GM21723 (cell line): Measurements from ENCODE around the gene SPHK1.

Experiments used
- ATAC-seq: cut with Tn5 transposase; IDR thresholded peaks from one replicate; pipeline ENCODE4 v1.9.1; 2021; ENCODE audit warnings: mild to moderate bottlenecking, moderate library complexity; ENCODE audit not compliant: unreplicated experiment

The SPHK1 gene

DNA sequence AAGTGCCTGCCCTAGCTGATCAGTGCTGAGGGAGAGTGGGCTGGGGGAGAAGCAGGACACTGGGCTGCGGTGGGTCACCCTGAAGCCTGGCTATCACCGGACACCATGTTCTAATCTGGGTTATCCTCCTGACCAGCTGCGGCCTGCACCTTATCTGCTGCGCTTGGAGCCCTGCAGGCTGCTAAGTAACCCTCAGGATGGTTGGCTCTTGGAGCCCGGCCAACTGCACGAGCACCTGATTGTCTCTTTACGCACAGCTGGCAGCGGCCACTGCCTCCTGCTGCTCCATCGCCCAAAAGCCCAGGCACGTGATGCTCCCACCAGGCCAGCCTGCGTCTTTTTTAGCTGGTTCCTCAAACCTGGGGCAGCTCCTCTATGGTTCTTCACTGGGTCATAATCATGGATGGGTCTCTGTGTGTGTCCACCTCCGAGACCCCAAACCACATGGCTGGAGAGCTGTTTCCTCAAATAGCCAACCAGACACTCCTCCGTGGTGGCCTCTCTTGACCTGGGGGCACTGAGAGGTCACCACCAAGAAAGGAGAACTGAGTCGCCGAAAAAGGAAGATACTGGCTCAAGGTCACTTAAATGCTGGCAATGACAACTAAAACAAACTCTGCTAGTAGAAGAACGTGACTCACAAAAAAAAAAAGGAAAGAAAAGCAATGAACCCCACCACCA is 21.7 kb downstream of the SPHK1 start:
- no peak for ATAC-seq

DNA sequence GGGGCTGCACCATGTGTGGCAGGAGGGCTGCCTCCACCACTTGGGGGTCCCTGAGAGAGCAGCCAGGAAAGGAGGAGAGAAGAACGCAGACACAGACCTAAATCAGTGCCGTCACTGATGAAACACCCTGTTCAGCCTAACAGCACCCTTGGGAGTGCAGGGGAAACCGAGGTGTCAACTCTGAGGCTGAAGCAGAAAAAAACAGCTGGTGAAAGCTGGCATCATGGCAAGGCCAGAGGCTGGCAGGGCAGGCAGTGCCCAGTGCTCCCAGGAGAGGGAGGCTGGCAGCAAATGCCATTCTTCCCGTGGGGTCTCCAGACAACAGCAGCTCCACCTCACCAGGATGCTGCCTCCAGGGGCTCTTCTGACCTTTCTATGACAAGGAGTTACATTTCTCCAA is 23.1 kb downstream of the SPHK1 start:
- ATAC-seq: no peak

DNA sequence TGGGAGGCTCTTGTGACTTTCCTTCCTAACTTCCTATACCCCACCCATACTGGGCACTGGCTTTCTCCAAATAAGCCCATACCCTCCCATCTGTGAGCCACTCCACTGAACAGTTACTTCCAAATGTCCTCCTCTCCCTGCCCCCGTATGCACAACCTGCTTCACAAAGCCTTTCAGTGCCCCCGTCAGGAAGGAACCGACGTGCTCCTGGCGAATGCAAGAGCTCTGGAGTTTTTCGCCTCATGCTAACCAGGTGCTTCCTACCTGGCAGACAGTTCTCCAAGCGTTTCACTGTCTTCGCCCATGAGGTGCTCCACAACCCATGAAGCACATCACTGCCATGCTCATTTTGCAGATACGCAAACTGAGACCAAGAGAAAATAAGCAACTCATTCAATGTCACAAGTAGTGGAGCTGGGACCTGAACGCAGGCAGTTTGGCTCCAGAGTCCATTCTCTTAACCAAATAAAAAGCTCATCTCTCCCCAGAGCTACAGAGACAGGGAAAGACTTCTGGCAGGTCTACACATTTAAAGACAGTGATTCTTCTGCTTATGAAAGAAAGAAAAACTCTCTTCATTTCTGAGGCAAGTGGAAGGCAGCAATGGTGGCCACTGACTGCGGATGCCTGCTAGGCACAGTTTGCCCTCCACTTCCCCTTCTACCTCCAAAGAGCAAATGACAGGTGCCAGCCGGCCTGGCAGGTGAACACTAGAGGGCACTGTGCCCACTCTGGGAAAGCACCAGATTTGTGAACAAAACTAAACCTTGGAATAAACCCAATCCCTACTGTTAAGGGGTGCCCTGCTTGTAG is 23.8 kb downstream of the SPHK1 start:
- no peak for ATAC-seq

DNA sequence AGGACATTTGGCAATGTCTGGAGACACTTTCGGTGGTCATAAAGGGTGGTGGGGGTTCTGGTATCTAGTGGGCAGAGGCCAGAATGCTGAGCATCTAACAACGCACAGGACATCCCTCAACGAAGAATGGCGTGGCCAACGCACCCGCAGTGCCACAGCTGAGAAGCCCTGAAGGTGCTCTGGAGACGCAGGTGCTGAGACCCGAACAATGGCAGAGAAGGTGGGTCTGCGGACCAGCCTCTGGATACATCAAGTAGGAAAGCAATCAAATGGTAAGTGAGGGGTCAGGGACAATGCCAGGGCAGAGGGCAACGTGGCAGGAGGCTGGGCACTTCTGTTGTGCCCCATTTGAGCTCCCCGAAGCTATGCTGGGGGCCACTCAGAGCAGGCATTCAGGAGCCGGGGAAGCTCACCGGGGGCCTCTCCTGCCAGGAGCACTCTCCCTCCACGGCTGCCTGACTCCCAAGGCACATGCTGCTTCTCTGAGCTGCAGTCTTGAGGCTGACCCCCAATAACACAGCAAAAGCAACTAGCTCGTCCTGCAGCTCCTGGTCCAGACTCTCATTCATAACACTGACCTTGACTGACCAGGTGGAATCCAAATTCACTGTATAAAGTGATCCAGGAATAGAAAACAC is 26.0 kb downstream of the SPHK1 start:
- no peak for ATAC-seq

GRCh38 chr17:76411247-76411646 is 26.8 kb downstream of the SPHK1 start:
- ATAC-seq: no peak

- no peak for ATAC-seq
These were observed 30.2 kb downstream of the SPHK1 start for GRCh38 chr17:76414334-76415295.

- no peak for ATAC-seq
These were observed 31.4 kb downstream of the SPHK1 start for GRCh38 chr17:76415786-76416185.

DNA sequence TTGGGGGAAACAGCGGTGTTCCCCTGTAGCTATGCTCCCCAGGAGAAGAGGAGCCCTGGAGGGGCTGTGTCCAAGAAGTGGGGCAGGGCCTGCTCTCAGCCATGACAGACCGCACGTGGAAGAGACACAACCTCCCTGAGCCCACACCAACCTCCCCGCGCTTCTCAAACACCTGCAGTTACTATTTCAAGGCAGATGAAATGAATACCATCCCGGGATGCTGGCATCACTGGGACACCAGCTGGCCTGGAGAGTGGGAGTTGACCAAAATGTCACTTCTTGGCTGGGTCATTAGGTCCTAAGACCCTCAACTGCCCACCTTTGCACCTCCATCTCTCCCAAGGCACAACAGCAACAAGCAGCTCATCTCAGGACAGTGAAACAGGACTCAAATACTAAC is 32.0 kb downstream of the SPHK1 start:
- no peak for ATAC-seq

GRCh38 chr17:76416899-76417298 is 32.5 kb downstream of the SPHK1 start:
- ATAC-seq: no peak

- no peak for ATAC-seq
These were observed 33.2 kb downstream of the SPHK1 start for GRCh38 chr17:76417499-76418143.

DNA sequence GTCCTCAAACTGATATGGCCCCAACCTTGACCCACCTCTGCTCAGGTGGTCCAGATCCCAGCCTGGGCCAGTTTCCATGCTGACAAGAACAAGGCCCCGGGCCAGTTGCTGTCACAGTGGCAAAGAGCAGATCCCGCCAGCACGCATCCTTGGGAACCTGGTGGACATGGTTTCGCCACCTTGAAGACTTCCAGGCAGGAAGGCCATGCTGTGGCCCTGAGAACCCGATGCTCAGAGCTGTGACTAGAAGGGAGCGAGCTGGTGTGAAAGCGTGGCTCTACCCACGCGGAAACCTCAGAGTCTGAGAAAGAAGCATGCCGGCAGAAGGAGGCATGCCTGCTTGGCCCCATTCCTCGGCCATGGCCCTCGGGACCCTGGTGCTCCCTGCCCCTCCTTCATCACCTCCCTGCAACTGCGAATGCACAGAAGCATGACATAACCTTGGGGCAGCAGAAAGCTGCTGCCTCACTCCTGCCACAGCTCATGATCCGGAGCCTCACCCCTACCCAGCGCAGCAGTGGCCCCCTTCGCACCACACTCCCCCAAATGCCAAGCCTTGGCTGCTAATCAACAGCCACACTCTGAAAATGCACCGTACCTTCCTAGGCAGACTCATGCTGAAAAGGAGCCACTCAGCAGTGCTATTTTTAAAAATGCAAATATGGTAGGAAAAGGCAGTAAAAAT is 35.3 kb downstream of the SPHK1 start:
- ATAC-seq: no peak

DNA sequence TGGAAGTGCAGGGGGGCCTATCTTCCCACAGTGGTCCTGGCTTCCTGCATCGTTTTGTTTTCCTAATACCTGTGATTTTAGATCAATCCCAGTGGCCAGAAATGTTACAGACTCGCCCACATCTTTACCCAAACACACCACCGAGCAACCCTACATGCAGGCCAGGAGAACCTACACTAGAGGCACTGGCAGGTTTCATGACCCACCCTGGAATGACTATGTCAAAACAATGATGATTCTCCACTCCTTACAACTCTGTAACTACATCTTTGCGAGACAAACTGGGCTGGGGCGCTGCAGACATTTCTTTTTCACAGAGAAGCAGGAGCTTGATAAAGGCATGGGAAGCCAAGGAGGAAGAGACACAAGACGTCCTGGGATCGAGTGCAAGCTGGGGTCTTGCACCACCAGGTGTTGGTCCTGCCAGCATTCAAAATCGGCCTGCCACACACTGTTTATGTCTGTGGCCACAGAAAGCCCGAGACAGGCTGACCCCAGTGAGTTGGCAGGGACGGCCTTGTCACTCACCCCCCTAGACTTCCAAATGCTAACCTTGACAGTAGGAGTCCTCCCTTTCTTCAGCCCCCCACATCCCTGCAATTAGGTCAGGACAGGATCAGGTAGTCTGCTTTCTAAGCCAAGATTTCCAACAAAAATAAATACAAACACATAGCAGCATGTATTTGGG is 36.1 kb downstream of the SPHK1 start:
- no peak for ATAC-seq

DNA sequence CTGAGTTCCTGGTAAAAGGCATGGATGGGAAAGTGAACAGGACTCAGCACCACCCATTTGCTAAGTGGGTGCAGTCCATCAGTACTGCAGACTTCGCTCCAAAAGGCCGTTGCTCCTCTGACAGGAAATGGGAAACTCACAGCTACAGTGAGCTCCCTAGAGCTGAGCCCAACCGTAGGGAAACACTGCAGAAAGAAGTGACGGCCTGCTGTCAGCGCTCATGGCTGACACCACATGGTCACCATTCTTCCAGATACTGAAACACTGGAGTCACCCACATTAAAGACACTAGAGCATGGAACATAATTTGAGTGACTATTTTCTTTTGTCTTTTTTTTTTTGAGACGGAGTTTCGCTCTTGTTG is 36.6 kb downstream of the SPHK1 start:
- ATAC-seq: no peak

- no peak for ATAC-seq
These were observed 38.0 kb downstream of the SPHK1 start for GRCh38 chr17:76422406-76422805.

DNA sequence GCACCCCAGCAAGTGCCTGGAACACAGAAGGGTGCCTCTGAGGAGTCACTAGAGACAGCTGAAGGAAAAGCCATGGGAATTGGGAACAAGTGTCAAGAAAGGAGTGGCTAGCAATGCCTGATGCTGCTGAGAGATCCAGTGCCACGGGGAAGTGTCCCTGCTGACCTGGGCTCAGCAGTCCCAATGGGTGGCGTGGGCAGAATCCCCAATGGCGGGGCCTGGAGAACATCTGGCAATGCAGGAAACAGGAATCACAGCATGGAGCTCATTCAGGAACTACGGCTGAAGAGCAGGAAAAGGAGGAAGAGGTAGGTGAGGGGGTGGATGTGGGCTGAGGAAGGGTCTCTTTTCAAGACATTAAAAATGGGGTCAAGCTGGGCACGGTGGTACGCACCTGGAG is 38.5 kb downstream of the SPHK1 start:
- ATAC-seq: no peak

DNA sequence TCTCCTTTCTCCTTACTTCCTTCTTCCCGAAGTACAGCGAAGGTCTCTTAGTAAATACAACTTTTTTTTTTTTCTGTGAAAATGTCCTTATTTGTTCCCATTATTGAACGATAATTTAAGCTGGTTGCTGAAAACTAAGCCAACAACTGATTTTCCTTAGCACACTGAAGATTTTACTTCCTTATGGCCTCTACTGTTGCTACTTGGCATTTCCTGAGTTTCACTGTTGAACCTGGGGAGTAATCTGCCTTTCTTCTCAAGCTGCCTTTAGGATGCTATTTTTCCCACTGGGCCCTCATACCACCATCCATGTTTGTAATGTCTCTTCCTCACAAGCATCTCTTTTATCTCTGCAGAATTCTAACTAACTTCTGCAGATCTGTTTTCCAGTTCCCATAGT is 42.4 kb downstream of the SPHK1 start:
- no peak for ATAC-seq

GRCh38 chr17:76427501-76428231 is 43.3 kb downstream of the SPHK1 start:
- ATAC-seq: no peak

- no peak for ATAC-seq
These were observed 44.1 kb downstream of the SPHK1 start for GRCh38 chr17:76428511-76428910.

DNA sequence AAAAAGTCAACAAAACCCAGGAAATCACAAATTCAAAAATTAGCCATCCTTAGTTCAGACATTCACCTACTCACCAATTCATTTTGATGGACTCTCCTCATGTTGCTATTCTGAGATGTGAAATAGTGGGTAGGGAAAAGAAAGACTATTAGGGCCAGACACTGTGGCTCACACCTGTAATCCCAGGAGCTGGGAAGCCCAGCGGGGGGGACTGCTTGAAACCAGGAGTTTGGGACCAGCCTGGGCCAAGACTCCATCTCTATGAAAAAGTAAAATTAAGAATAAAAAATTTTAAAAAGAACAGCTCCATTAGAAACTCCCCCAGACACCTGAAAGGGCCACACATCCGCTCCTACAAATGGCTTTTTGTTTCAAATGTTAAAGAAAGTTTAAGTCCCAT is 47.1 kb downstream of the SPHK1 start:
- ATAC-seq: no peak
